B cell (primary cell): ENCODE data around the gene PARN. TPM values are rescaled to one million over a fixed set of nuclear protein-coding genes. Genes with fewer than 3 reads are reported as not detected.

Experiments used
- ATAC-seq: fragments of 200-7000 bp; cut with Tn5 transposase; one replicate; pipeline ENCODE4 v1.10.0; 2021; ENCODE audit warnings: low read depth, mild to moderate bottlenecking, moderate number of reproducible peaks, moderate library complexity
- CTCF ChIA-PET: fragments of 350-600 bp; sonication (Branson Sonifier 250); formaldehyde crosslinking; loops from one replicate; lab custom pipeline; 2021; ENCODE audit warnings: antibody characterized with exemption, inconsistent platforms; lab: Charles Lee
- POLR2A ChIA-PET: fragments of 350-600 bp; sonication (Branson Sonifier 250); formaldehyde crosslinking; loops from one replicate; lab custom pipeline; 2021; ENCODE audit warnings: antibody characterized with exemption; lab: Charles Lee
- DNase-seq: peaks from one replicate; pipeline ENCODE4 v3.0.0; 2013
- H2AFZ ChIP-seq: 2 replicates; pipeline ENCODE4 v1.6.1; 2012; ENCODE audit warnings: mild to moderate bottlenecking, low read depth, low read length; ENCODE audit not compliant: insufficient read depth, poor library complexity, severe bottlenecking
- H3K27ac ChIP-seq, 2 donors: 1 replicate in 1 of 2; 2 replicates in 1 of 2; pipeline ENCODE4 v1.5.1; 2012 to 2013; ENCODE audit warnings: low read length in 2 of 2, mild to moderate bottlenecking in 2 of 2, moderate library complexity in 1 of 2
- H3K27me3 ChIP-seq, 4 experiments: fragments of 200-600 bp in 1 of 4; sonication (generic) in 1 of 4; replicated peaks in 1 of 4; 1 replicate in 2 of 4; 2 replicates in 2 of 4; pipeline versions ENCODE4 v1.6.1 to v1.7.0; 2013 to 2016; ENCODE audit warnings: low read length in 3 of 4, mild to moderate bottlenecking in 2 of 4, mixed read lengths in 1 of 4, moderate library complexity in 1 of 4; ENCODE audit not compliant: insufficient read depth in 4 of 4, control insufficient read depth in 3 of 4; ENCODE audit errors: control extremely low read depth in 1 of 4
- H3K36me3 ChIP-seq, 2 experiments: replicated peaks in 1 of 2; 1 replicate in 1 of 2; 2 replicates in 1 of 2; pipeline versions ENCODE4 v1.6.1 to v1.7.1; 2013; ENCODE audit warnings: low read length in 1 of 2; ENCODE audit not compliant: insufficient read depth in 2 of 2, control insufficient read depth in 1 of 2; ENCODE audit errors: control extremely low read depth in 1 of 2, extremely low read depth in 1 of 2
- H3K4me1 ChIP-seq, 2 donors: fragments of 200-600 bp in 1 of 2; sonication (generic) in 1 of 2; 1 replicate in 1 of 2; 2 replicates in 1 of 2; pipeline versions ENCODE4 v1.5.1 to v1.6.1; 2013 to 2017; ENCODE audit warnings: low read length in 2 of 2; ENCODE audit not compliant: control insufficient read depth in 2 of 2, insufficient read depth in 2 of 2
- H3K4me2 ChIP-seq: replicated peaks from 2 replicates; pipeline ENCODE3; 2012; ENCODE audit warnings: mild to moderate bottlenecking, low read depth, low read length; ENCODE audit not compliant: poor library complexity, severe bottlenecking
- H3K4me3 ChIP-seq, 5 experiments: fragments of 200-600 bp in 1 of 5; sonication (generic) in 1 of 5; 1 replicate in 3 of 5; 2 replicates in 2 of 5; pipeline versions ENCODE4 v1.5.1 to v1.7.0; 2011 to 2016; ENCODE audit warnings: low read length in 4 of 5, mild to moderate bottlenecking in 4 of 5, low read depth in 2 of 5, control low read depth in 1 of 5, moderate library complexity in 1 of 5; ENCODE audit not compliant: insufficient read depth in 1 of 5; ENCODE audit errors: control extremely low read depth in 1 of 5, extremely low read depth in 1 of 5
- H3K79me2 ChIP-seq: fragments of 200-600 bp; sonication (generic); one replicate; pipeline ENCODE4 v1.6.0; 2016; ENCODE audit warnings: low read length; ENCODE audit not compliant: control insufficient read depth, insufficient read depth
- H3K9ac ChIP-seq: fragments of 200-600 bp; sonication (generic); 2 replicates; pipeline ENCODE4 v1.6.1; 2017; ENCODE audit warnings: mild to moderate bottlenecking, low read length, moderate library complexity
- H3K9me3 ChIP-seq, 3 donors: one replicate each; pipeline versions ENCODE4 v1.6.1 to v1.7.1; 2013; ENCODE audit warnings: low read length in 2 of 3; ENCODE audit not compliant: control insufficient read depth in 2 of 3, insufficient read depth in 1 of 3; ENCODE audit errors: control extremely low read depth in 1 of 3
- H4K20me1 ChIP-seq: 2 replicates; pipeline ENCODE4 v1.6.0; 2012; ENCODE audit warnings: mild to moderate bottlenecking, low read length; ENCODE audit not compliant: insufficient read depth, control insufficient read depth, poor library complexity, severe bottlenecking
- H3K27ac Mint-ChIP-seq: one replicate; pipeline ENCODE4 v1.8.0; 2021; ENCODE audit warnings: mixed read lengths
- H3K27me3 Mint-ChIP-seq: one replicate; pipeline ENCODE4 v1.8.0; 2021; ENCODE audit warnings: mixed read lengths
- H3K4me1 Mint-ChIP-seq: one replicate; pipeline ENCODE4 v1.8.0; 2021; ENCODE audit warnings: mixed read lengths
- H3K4me3 Mint-ChIP-seq: one replicate; pipeline ENCODE4 v1.8.0; 2021; ENCODE audit warnings: mixed read lengths
- H3K9me3 Mint-ChIP-seq: one replicate; pipeline ENCODE4 v1.8.0; 2022; ENCODE audit warnings: mixed read lengths; ENCODE audit not compliant: insufficient read depth
- EZH2 ChIP-seq: IDR thresholded peaks from 2 replicates; pipeline ENCODE4 v1.6.1; 2012; ENCODE audit warnings: borderline replicate concordance, low read depth, mild to moderate bottlenecking, moderate library complexity, low read length; ENCODE audit not compliant: insufficient read depth, poor library complexity, severe bottlenecking
- WGBS: methylation state at CpG from one replicate; pipeline ENCODE4 v1.1.5; 2013; ENCODE audit warnings: missing lambda C conversion rate; ENCODE audit not compliant: insufficient coverage; 5-methylcytosine and 5-hydroxymethylcytosine counted together
- intact Hi-C: fragments of 100-400 bp; cut with micrococcal nuclease; formaldehyde crosslinking; loops from one replicate; pipeline ENCODE4 v1.10.0; 2022
- polyA plus RNA-seq: library from polyadenylated mRNA; depleted of rRNA; stranded (reverse); fragments of >200 nt; gene quantifications from 2 replicates; pipeline ENCODE4 v1.2.3, GENCODE V29; 2012
- total RNA-seq, 2 donors: library from RNA; stranded (reverse); fragments of 120-200 nt in 1 of 2; gene quantifications; 1 replicate in 1 of 2; 2 replicates in 1 of 2; pipeline versions ENCODE4 v1.2.3 to v1.2.4, GENCODE V29; 2013 to 2022
- TF ChIP-seq, protein P1 (sequence below): fragments of 200-600 bp; IDR thresholded peaks from one replicate; pipeline ENCODE4 v1.8.0; 2022; ENCODE audit warnings: antibody characterized with exemption, mild to moderate bottlenecking

Gene PARN
- total and polyA plus RNA-seq, 2 donors (not counting 1 experiment from before 2014, with no cell fraction given): 25.3 to 62.2 TPM

DNA sequence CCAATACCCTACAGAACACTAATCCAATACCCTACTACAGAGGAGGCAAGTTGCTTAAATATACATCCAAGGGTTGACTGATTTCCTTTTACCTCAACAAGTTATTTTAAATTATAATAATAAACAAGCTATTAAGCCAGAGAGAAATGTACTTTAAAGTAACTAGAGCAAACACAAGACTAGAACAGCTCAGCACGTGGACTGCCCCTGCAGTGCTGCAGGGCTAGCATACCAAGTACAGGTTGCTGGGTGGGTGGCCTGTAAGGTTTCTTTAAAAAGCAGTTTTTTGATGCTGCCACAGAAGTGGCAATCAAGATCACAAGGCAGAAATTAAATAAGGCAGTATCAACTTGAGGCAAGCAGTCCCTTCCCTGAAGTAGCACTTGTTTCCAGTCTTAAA lies 63.5 kb downstream of the PARN start:
- DNase-seq: no peak
- H3K27me3 Mint-ChIP-seq: no peaks in the 10 kb centered on the region
- ChIA-PET CTCF (no interaction called here), POLR2A (no interaction called here)
- Histone ChIP-seq H3K36me3 (peaks cover 0 to 25% of the 10 kb centered on the region in 2 experiments), H4K20me1 (peaks cover 8% of the 10 kb centered on the region), H3K27me3 (no peaks in the 10 kb centered on the region), H3K27ac (no peak overlapping the region), H3K9ac (no peak overlapping the region), H3K4me3 (no peak overlapping the region), H2AFZ (no peak overlapping the region), H3K4me1 (no peaks in the 10 kb centered on the region), H3K9me3 (no peaks in the 10 kb centered on the region), H3K4me2 (no peak overlapping the region), H3K79me2 (no peaks in the 10 kb centered on the region)
- 100% methylated on average over 1 of the region's 1 CpG for WGBS
- no peaks in the 10 kb centered on the region for H3K4me1 Mint-ChIP-seq
- H3K9me3 Mint-ChIP-seq: no peaks in the 10 kb centered on the region
- no peak overlapping the region for H3K4me3 Mint-ChIP-seq
- no peak overlapping the region for H3K27ac Mint-ChIP-seq
- ATAC-seq: no peak
- TF ChIP-seq, protein P1, sequence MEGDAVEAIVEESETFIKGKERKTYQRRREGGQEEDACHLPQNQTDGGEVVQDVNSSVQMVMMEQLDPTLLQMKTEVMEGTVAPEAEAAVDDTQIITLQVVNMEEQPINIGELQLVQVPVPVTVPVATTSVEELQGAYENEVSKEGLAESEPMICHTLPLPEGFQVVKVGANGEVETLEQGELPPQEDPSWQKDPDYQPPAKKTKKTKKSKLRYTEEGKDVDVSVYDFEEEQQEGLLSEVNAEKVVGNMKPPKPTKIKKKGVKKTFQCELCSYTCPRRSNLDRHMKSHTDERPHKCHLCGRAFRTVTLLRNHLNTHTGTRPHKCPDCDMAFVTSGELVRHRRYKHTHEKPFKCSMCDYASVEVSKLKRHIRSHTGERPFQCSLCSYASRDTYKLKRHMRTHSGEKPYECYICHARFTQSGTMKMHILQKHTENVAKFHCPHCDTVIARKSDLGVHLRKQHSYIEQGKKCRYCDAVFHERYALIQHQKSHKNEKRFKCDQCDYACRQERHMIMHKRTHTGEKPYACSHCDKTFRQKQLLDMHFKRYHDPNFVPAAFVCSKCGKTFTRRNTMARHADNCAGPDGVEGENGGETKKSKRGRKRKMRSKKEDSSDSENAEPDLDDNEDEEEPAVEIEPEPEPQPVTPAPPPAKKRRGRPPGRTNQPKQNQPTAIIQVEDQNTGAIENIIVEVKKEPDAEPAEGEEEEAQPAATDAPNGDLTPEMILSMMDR: no peak
- no peak for TF ChIP-seq EZH2
- intact Hi-C loops: no loop called here

DNA sequence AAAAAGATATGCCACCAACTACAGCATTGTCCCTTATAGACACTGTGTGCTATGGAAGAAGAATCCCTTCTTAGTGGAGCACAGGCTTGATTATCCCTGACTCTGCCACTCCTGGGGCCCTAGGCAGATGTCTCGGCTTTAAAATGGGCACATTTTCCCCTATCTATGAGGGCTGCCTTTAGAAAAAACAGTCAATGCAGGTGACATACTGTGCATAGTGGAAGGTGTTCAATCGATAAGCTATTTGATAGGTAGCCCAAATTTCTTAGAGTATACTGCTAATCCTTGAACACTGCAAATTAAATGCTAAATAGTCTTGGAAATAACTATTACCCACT lies 64.4 kb downstream of the PARN start:
- H3K36me3 ChIP-seq: peaks cover 0 to 25% of the 10 kb centered on the region in 2 experiments
- H3K9me3 ChIP-seq: no peaks in the 10 kb centered on the region
- no peak overlapping the region for H3K4me3 Mint-ChIP-seq
- H4K20me1 ChIP-seq: peaks cover 8% of the 10 kb centered on the region
- no peaks in the 10 kb centered on the region for H3K4me1 Mint-ChIP-seq
- H3K27me3 Mint-ChIP-seq: no peaks in the 10 kb centered on the region
- no peak for DNase-seq
- no peak overlapping the region for H3K4me3 ChIP-seq
- POLR2A ChIA-PET: no interaction called here
- no peak for ATAC-seq
- no peaks in the 10 kb centered on the region for H3K4me1 ChIP-seq
- H3K79me2 ChIP-seq: no peaks in the 10 kb centered on the region
- H2AFZ ChIP-seq: no peak overlapping the region
- no peak overlapping the region for H3K9ac ChIP-seq
- no peak overlapping the region for H3K27ac ChIP-seq
- no peaks in the 10 kb centered on the region for H3K9me3 Mint-ChIP-seq
- no peaks in the 10 kb centered on the region for H3K27me3 ChIP-seq
- TF ChIP-seq EZH2: no peak
- TF ChIP-seq, protein P1: no peak
- CTCF ChIA-PET: no interaction called here
- H3K4me2 ChIP-seq: no peak overlapping the region
- H3K27ac Mint-ChIP-seq: no peak overlapping the region
- intact Hi-C loops: no loop called here
- WGBS: no CpG with 5 or more reads among the region's 2 CpGs
